T-helper 2 cell (primary cell): ENCODE data around the gene IL21R.
"Not testable (repeated sequence)": the region's sequence is repeated elsewhere in the genome, so short reads cannot be mapped to it uniquely, and the experiment has no call there.

Experiments
- DNase-seq, 5 experiments: peaks; one replicate each; pipeline versions ENCODE4 v3.0.0 to v3.0.0-alpha.2; 2012 to 2022

IL21R gene

GRCh38 chr16:27374804-27375425 lies 27.1 kb upstream of the IL21R start:
- DNase-seq = peak in 4 of 5 experiments; percentile 20 to 59 (median 32)

GRCh38 chr16:27377666-27378485 lies 24.1 kb upstream of the IL21R start:
- peak in 1 of 5 experiments; percentile 82 for DNase-seq

- DNase-seq = peak in 1 of 5 experiments; percentile 69
Observed at GRCh38 chr16:27378871-27379481, 23.0 kb upstream of the IL21R start.

GRCh38 chr16:27379919-27380318 lies 22.1 kb upstream of the IL21R start:
- no peak for DNase-seq

GRCh38 chr16:27381236-27381635 lies 20.7 kb upstream of the IL21R start:
- DNase-seq = no peak

GRCh38 chr16:27381974-27382855 lies 19.8 kb upstream of the IL21R start:
- DNase-seq = no peak

GRCh38 chr16:27383556-27384243 lies 18.3 kb upstream of the IL21R start:
- no peak for DNase-seq

- DNase-seq = no peak
Observed at GRCh38 chr16:27384425-27384824, 17.5 kb upstream of the IL21R start.

GRCh38 chr16:27385398-27385797 lies 16.6 kb upstream of the IL21R start:
- DNase-seq = no peak

- DNase-seq = no peak
Observed at GRCh38 chr16:27386674-27387073, 15.3 kb upstream of the IL21R start.

GRCh38 chr16:27387724-27388123 lies 14.2 kb upstream of the IL21R start:
- DNase-seq = peak in 1 of 5 experiments; percentile 90

GRCh38 chr16:27389272-27389961 lies 12.6 kb upstream of the IL21R start:
- DNase-seq = no peak

GRCh38 chr16:27390151-27390550 lies 11.8 kb upstream of the IL21R start:
- DNase-seq = no peak

- no peak for DNase-seq
Observed at GRCh38 chr16:27392671-27393070, 9.3 kb upstream of the IL21R start.

GRCh38 chr16:27394516-27394915 lies 7.5 kb upstream of the IL21R start:
- DNase-seq = no peak

GRCh38 chr16:27398341-27398893 lies 3.6 kb upstream of the IL21R start:
- DNase-seq = not testable (repeated sequence)

GRCh38 chr16:27398894-27399853 lies 2.8 kb upstream of the IL21R start:
- DNase-seq = no peak

- DNase-seq = no peak
Observed at GRCh38 chr16:27399969-27400368, 2.0 kb upstream of the IL21R start.

- DNase-seq = no peak
Observed at GRCh38 chr16:27400751-27401620, 988 bp upstream of the IL21R start.
